Measurements from ENCODE around the gene THRB.

THRB gene

DNA sequence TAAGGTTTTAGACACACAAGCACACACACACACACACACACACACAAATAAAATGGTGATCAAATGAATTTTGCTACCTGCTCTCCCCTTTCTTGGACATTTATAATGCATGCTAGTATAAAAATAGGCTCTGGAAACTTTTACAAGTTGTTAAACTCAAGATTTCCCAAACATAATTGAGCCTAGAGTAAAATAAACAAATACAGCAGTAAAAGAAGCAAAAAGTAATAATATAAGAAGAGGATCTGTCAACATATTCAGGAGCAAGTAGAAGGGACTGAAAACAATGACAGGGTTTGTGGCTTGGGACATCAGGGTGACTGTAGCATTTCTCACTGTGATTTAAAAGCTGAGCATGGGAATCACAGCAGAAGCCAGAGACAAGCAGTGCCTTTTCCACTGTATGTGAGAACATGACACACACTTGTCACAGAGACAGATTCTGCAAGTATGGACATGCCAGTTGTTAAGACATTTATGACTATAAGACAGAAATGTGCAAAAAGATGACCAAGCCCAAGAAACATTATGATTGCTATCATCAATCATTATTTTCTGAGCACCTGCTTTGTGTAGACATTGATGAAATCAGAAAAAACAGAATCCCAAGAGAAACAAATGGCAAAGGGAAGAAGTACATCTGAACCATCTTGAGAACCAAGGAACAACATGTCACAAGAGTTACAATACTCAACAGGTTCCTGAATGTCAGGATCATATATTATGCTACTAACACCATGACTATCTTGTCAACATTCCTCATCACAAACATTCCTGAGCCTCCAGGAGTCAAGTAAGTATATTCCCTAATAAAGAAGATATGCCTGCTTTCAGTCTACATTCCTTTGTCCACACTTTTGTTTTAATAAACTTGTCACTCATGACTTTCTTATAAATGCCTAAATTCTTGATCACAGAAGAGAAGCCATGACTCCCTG lies 7.1 kb downstream of the THRB start:
- no peak for DNase-seq (ENCODE audit: low spot score)

DNA sequence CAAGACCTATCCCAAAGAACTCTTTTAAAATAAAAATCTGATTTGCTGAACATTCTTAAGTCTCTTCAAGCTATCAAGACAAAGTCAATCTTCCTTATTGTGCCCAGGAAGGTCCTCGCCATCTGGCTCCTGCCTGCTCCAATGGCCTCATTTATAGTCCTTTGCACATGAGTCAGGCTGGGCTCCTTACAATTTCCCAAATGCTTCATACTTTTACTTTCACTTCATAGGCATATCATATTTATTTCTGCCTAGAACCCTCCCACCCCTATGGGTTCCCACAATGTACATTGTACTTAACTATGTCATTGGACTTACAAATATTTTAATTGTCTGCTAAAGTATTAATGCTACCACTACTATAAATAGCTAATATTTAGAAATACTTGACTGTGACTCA lies 9.1 kb downstream of the THRB start:
- DNase-seq (ENCODE audit: low spot score) = no peak

- DNase-seq (ENCODE audit: low spot score) = no peak
Measured at GRCh38 chr3:24483873-24484272, 10.8 kb downstream of the THRB start.

DNA sequence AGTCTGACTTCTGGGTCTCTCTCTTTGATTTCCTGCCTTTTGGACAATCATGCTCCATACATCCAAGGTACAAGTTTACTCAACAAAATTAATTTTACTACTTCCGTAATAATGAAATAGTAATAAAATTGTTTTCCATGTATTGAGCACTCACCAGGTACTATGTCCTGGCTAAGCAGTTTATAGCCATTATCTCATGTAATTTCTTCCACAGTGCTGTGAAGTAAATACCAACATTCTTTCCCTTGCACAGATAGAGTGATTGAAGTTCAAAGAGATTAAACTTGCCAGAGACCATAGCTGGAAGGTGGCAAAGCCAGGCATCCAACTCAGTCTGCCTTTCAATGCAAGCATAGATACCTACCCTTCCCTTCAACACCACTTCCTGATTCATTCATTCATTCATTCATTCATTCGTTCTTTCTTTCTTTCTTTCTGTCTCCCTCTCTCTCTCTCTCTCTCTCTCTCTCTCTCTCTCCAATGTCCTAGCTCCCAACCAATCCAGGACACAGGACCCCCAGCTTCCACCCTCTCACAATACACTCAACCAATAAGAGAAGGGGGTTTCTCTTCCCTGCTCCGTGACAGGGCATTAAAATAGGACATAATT lies 12.4 kb downstream of the THRB start:
- no peak for DNase-seq (ENCODE audit: low spot score)

- DNase-seq (ENCODE audit: low spot score) = no peak
Measured at GRCh38 chr3:24481193-24481592, 13.5 kb downstream of the THRB start.

DNA sequence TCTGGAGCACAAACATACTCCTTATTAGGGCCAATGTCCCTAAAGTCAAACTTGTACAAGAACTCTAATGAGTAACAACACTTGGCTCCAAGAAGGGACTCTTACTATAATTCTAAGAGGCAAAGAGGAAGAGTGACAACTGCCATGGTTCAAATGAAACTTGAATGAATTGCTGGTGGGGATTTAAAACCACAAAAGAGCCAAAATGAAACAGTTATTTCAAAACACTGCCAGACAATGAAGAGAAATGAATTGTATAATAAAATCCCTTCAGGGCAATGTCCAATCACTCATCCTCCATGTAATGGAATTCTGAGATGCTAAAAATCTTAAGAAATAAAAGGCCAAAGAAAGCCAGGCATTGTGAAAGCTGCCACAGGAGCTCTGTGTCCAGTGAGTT lies 14.2 kb downstream of the THRB start:
- no peak for DNase-seq (ENCODE audit: low spot score)

DNA sequence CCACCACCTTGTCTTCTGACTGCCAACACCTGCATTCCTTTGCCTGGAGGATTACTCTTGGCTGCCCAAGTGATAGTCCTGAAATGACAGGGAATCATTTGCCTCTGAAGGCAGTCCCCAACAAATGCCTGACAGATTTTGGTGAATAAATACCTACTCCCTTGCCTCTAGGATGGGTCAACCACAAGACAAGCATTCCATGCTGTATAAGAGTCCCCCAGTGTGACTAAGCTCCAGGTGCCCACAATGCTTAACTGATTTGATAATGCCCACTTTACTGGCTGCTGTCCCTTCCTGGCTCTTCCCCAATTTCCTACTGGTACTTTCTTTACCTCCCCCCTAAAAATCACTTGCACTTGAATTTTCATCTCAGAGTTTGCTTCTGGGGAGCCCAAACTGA lies 14.8 kb downstream of the THRB start:
- no peak for DNase-seq (ENCODE audit: low spot score)

- DNase-seq (ENCODE audit: low spot score) = no peak
Measured at GRCh38 chr3:24476871-24477656, 17.6 kb downstream of the THRB start.

GRCh38 chr3:24475925-24476324 lies 18.7 kb downstream of the THRB start:
- DNase-seq (ENCODE audit: low spot score) = no peak

DNA sequence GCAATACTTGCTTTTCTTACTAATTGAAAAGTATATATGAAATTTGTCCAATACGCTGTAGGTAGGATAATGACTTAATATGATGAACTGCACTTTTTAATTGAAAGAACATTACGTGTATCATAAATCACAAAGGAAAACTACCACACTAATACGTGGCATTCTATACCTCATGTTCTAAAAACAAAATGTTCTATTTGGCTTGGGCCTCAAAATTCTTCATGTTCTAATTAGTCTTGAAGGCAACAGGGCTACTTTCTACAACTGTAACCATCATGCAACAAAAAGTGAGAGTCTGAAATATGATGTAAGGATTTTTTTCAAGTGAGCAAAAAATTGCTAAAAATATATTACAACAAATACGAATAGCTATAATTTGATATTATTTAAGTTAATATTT lies 19.8 kb downstream of the THRB start:
- no peak for DNase-seq (ENCODE audit: low spot score)

DNA sequence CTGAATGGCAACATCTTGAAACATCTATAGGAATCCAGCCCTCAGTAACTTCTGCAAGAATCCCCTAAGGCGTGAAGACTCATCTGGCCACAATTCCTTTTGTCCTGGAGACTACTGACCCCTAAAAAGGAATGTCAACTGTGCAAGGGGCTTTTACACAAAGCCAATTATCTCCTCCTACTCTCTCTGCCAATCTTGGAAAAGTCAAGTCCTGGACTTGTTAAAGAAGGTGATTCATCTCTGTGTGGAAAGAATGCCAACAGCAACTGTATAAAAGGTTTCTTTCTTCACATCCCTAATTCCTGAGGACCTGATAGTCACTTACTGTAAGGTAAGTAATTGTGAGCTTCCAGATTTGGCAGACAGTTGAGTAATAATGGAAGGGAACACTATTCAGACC lies 22.3 kb downstream of the THRB start:
- no peak for DNase-seq (ENCODE audit: low spot score)

DNA sequence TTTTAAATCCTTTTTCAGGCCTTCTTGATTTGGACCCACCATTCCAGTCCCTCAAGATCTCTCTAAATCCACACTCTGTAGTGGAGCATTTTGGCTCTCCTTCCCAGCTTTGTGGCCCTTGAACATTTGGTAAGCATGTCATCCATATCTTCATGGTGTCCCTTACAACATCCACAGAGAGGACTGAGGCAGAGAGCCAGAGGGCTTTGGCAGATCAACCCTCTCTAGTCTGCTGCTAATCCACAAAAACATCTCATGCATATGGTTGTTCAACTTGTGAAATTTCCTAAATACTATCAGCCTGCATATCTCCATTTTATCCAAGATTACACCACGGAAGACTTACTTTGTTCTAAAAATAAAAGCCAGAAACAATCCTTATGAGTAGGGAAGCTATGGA lies 23.2 kb downstream of the THRB start:
- no peak for DNase-seq (ENCODE audit: low spot score)

- no peak for DNase-seq (ENCODE audit: low spot score)
Measured at GRCh38 chr3:24470277-24470676, 24.4 kb downstream of the THRB start.

- DNase-seq (ENCODE audit: low spot score) = no peak
Measured at GRCh38 chr3:24464389-24464788, 30.3 kb downstream of the THRB start.

GRCh38 chr3:24462737-24463136 lies 31.9 kb downstream of the THRB start:
- no peak for DNase-seq (ENCODE audit: low spot score)

DNA sequence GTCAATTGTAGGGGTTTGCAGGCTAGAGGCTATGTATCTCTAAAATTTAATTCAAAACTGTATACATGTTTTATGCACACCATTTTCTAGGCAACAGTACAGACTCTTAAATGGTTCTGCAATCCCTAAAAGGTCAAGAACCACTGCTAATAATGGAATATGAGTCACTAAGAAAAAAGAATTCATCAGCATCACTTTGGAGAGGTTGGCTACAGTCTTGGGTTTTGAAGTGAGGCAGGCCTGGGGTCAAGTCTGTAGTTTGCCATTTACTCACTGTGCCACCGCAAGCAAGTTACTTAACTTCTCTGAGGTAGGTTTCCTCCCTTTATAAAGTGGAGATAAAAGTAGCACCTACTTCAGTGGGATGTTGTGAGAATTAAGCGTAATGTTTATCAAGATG lies 33.7 kb downstream of the THRB start:
- DNase-seq (ENCODE audit: low spot score) = no peak

DNA sequence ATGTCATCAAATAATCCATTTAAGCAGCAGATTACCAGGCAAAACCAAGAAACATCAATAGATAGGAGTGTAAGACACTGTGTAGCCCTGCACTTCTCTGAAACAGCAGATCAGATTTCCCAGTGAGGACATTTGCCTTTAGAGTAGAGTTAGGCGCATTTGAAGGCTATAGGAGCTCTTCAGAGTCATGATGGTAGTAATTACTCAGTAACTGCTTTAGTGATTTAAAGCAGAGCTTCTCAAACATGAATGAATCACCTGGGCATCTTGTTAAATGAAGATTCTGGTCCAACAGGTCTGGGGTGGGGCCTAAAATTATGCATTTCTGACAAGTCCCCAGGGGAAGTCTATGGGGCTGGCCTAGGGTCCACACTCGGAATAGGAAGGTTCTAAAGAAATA lies 36.9 kb downstream of the THRB start:
- DNase-seq (ENCODE audit: low spot score) = no peak

- DNase-seq (ENCODE audit: low spot score) = no peak
Measured at GRCh38 chr3:24454856-24455255, 39.8 kb downstream of the THRB start.

GRCh38 chr3:24454393-24454792 lies 40.3 kb downstream of the THRB start:
- DNase-seq (ENCODE audit: low spot score) = no peak

GRCh38 chr3:24451461-24452099 lies 43.1 kb downstream of the THRB start:
- DNase-seq (ENCODE audit: low spot score) = no peak

- no peak for DNase-seq (ENCODE audit: low spot score)
Measured at GRCh38 chr3:24450160-24450907, 44.3 kb downstream of the THRB start.

- no peak for DNase-seq (ENCODE audit: low spot score)
Measured at GRCh38 chr3:24447836-24448235, 46.8 kb downstream of the THRB start.

Measured in ecto neural progenitor cell (in vitro differentiated cells).